Hematopoietic multipotent progenitor cell treated with erythropoietin and hydrocortisone succinate and interleukin-3 and kit ligand, for 17 days (in vitro differentiated cells): ENCODE data around the gene COTL1.
"Not testable (repeated sequence)": the region's sequence is repeated elsewhere in the genome, so short reads cannot be mapped to it uniquely, and the experiment has no call there.

ENCODE experiments used
- DNase-seq: peaks from one replicate; pipeline ENCODE4 v3.0.0-alpha.2; 2015; ENCODE audit warnings: low spot score

Gene COTL1

DNA sequence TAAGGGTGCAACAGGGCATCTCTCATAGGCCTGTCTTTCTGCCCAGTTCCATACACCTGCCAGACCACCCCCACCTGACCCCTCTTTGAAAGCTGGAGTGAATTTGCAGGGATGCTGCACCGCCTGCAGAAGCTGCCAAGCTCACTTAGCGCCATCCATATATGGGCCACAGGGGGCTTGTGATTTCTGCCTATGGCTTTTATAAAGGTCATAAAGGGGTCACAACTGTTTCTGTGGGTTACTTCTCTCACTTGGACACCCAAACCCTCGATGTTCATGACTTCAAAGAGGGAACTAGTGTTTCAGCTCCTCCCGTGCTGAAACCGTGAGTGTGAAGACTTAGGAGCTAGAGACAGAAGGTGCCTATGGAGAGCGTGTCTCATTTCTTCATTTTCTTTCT is 89.6 kb downstream of the COTL1 start:
- no peak for DNase-seq

GRCh38 chr16:84527532-84528269 is 90.2 kb downstream of the COTL1 start:
- no peak for DNase-seq

- DNase-seq = no peak
These were observed 90.9 kb downstream of the COTL1 start for GRCh38 chr16:84526794-84527531.

DNA sequence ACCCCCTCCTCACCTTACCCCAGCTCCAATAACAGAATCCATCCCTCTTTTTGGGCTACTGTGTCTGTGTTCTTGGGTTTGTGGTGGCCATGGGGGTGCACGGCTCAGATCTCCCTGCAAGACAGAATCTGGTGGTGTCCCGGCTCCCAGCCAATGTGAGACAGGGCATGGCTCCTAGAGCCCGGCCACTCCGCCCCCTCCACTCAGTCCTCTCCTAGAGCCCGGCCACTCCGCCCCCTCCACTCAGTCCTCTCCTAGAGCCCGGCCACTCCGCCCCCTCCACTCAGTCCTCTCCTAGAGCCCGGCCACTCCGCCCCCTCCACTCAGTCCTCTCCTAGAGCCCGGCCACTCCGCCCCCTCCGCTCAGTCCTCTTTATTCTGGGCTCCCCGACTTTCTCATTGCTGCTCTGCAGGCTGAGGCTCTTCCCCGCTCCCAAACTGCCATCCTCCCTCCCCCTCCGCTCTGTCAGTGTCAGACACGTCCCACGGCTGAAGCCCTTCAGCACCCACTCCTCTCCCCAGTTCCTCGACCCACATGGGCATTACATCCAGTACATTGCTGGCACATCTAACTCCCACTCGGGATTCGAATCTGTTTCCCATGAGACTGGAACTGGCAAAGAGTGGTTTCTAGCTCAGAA is 92.8 kb downstream of the COTL1 start:
- DNase-seq = not testable (repeated sequence)

GRCh38 chr16:84524346-84524920 is 93.4 kb downstream of the COTL1 start:
- DNase-seq = no peak

DNA sequence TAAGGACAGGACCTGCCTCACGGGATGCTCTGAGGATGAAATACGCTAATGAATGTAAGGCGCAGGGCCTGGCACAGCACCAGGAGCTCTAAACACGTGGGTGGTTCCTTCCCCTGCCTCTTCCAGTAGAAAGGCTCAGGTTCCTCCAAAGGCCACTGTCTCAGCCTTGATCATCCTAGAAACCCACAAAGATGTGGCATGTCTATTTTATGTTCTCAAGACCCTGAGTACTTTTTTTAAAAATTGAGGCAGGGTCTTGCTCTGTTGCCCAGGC is 96.4 kb downstream of the COTL1 start:
- no peak for DNase-seq

- no peak for DNase-seq
These were observed 97.0 kb downstream of the COTL1 start for GRCh38 chr16:84520725-84521496.

GRCh38 chr16:84519855-84520254 is 98.0 kb downstream of the COTL1 start:
- DNase-seq = no peak

GRCh38 chr16:84518804-84519341 is 99.0 kb downstream of the COTL1 start:
- DNase-seq = no peak

DNA sequence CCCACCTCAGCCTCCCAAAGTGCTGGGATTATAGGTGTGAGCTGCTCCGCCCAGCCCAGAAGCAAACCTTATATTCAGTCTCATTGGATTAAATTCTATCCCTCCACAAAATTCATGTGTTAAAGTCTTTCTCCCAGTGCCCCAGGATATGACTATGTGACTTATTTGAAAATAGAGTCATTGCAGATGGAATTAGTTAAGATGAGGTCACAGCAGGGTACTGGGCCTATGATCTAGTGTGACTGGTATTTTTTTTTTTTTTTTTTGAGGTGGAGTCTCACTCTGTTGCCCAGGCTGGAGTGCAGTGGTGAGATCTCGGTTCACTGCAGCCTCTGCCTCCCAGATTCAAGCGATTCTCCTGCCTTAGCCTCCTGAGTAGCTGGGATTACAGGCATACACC is 99.7 kb downstream of the COTL1 start:
- not testable (repeated sequence) for DNase-seq

DNA sequence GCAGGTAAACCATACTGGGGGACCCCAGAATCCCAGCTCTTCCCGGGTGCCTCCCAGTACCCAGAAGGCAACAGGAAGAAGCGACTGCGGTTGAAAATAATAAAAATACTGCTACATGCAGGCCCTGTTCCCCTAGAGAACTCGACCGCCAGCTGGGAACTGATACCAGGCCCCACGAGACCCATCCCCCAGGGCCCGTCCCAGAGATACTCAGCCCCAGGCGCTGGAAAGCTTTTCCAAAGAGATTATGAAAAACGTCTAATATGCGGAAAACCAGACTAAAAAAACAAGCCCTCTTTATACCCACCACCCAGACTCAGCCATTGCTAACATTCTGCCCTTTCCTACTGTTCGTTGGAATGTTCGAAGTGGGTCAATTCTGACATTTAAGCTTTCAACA is 100.5 kb downstream of the COTL1 start:
- no peak for DNase-seq
